Trophoblast cell (in vitro differentiated cells and primary cell): ENCODE results near the gene NSG2.
"Not testable (repeated sequence)": the region's sequence is repeated elsewhere in the genome, so short reads cannot be mapped to it uniquely, and the experiment has no call there.

Source experiments
- DNase-seq, 2 donors: peaks; one replicate each; pipeline ENCODE4 v3.0.0-alpha.2; 2016
- H2AFZ ChIP-seq: 2 replicates; pipeline ENCODE4 v1.6.1; 2013; ENCODE audit warnings: low read length, moderate library complexity, mild to moderate bottlenecking; ENCODE audit not compliant: insufficient read depth, poor library complexity
- H2AK5ac ChIP-seq: 2 replicates; pipeline ENCODE4 v1.6.1; 2013; ENCODE audit warnings: mild to moderate bottlenecking, low read length
- H2BK120ac ChIP-seq: 2 replicates; pipeline ENCODE4 v1.6.1; 2013; ENCODE audit warnings: low read length, mild to moderate bottlenecking, moderate library complexity; ENCODE audit not compliant: insufficient read depth, poor library complexity
- H2BK12ac ChIP-seq: 2 replicates; pipeline ENCODE4 v1.6.1; 2013; ENCODE audit warnings: mild to moderate bottlenecking, low read length, moderate library complexity
- H2BK5ac ChIP-seq: 2 replicates; pipeline ENCODE4 v1.6.1; 2013; ENCODE audit warnings: low read length, low read depth, moderate library complexity, mild to moderate bottlenecking; ENCODE audit not compliant: poor library complexity
- H3K14ac ChIP-seq: 2 replicates; pipeline ENCODE4 v1.6.1; 2013; ENCODE audit warnings: mild to moderate bottlenecking, low read length
- H3K18ac ChIP-seq: 2 replicates; pipeline ENCODE4 v1.6.1; 2013; ENCODE audit warnings: mild to moderate bottlenecking, low read length
- H3K23ac ChIP-seq: 2 replicates; pipeline ENCODE4 v1.6.1; 2013; ENCODE audit warnings: low read length
- H3K27ac ChIP-seq: 2 replicates; pipeline ENCODE4 v1.5.1; 2013; ENCODE audit warnings: low read depth, mild to moderate bottlenecking, inconsistent platforms, low read length, moderate library complexity
- H3K27me3 ChIP-seq: 2 replicates; pipeline ENCODE4 v1.6.1; 2013; ENCODE audit warnings: inconsistent platforms, mild to moderate bottlenecking, low read length, moderate library complexity; ENCODE audit not compliant: insufficient read depth
- H3K36me3 ChIP-seq, 2 experiments: 1 replicate in 1 of 2; 2 replicates in 1 of 2; pipeline ENCODE4 v1.6.1; 2013; ENCODE audit warnings: low read length in 2 of 2, mild to moderate bottlenecking in 2 of 2, moderate library complexity in 1 of 2; ENCODE audit not compliant: insufficient read depth in 2 of 2, control insufficient read depth in 1 of 2
- H3K4ac ChIP-seq: 2 replicates; pipeline ENCODE4 v1.6.1; 2013; ENCODE audit warnings: low read depth, mild to moderate bottlenecking, low read length, moderate library complexity
- H3K4me1 ChIP-seq, 2 experiments: 1 replicate in 1 of 2; 2 replicates in 1 of 2; pipeline ENCODE4 v1.6.1; 2013; ENCODE audit warnings: low read length in 2 of 2, mild to moderate bottlenecking in 2 of 2, moderate library complexity in 1 of 2; ENCODE audit not compliant: insufficient read depth in 2 of 2, control insufficient read depth in 1 of 2
- H3K4me2 ChIP-seq: 2 replicates; pipeline ENCODE4 v1.6.1; 2013; ENCODE audit warnings: inconsistent platforms, mild to moderate bottlenecking, low read length, moderate library complexity
- H3K4me3 ChIP-seq: 2 replicates; pipeline ENCODE4 v1.5.1; 2013; ENCODE audit warnings: mild to moderate bottlenecking, low read depth, low read length, inconsistent platforms
- H3K79me1 ChIP-seq: one replicate; pipeline ENCODE4 v1.6.1; 2013; ENCODE audit warnings: low read length
- H3K79me2 ChIP-seq: 2 replicates; pipeline ENCODE4 v1.6.1; 2013; ENCODE audit warnings: low read length, mild to moderate bottlenecking; ENCODE audit not compliant: control insufficient read depth, insufficient read depth, poor library complexity
- H3K9ac ChIP-seq: 2 replicates; pipeline ENCODE4 v1.6.1; 2013; ENCODE audit warnings: mild to moderate bottlenecking, low read length
- H3K9me3 ChIP-seq: 2 replicates; pipeline ENCODE4 v1.6.1; 2013; ENCODE audit warnings: low read depth, mild to moderate bottlenecking, control low read depth, inconsistent platforms, low read length; ENCODE audit not compliant: insufficient read depth
- H4K12ac ChIP-seq: 2 replicates; pipeline ENCODE4 v1.6.1; 2013; ENCODE audit warnings: low read depth, mild to moderate bottlenecking, low read length, moderate library complexity
- H4K8ac ChIP-seq: 2 replicates; pipeline ENCODE4 v1.6.1; 2013; ENCODE audit warnings: low read depth, mild to moderate bottlenecking, low read length, moderate library complexity
- H4K91ac ChIP-seq: one replicate; pipeline ENCODE4 v1.6.1; 2013; ENCODE audit warnings: low read depth, mild to moderate bottlenecking, low read length, moderate library complexity
- WGBS: extraction: QIAGEN DNeasy Blood & Tissue Kit; methylation state at CpG from one replicate; pipeline ENCODE4 v1.1.7; 2013; ENCODE audit warnings: missing lambda C conversion rate; ENCODE audit not compliant: insufficient read length, insufficient coverage; ENCODE audit errors: extremely low coverage; 5-methylcytosine and 5-hydroxymethylcytosine counted together

NSG2 gene

GRCh38 chr5:174020069-174020927 lies 25.2 kb upstream of the NSG2 start:
- H3K9ac ChIP-seq, H3K18ac ChIP-seq, H3K14ac ChIP-seq, H3K36me3 ChIP-seq, H3K23ac ChIP-seq, H4K12ac ChIP-seq, H3K4me2 ChIP-seq, H4K8ac ChIP-seq, H2BK12ac ChIP-seq, H3K27me3 ChIP-seq, H4K91ac ChIP-seq, H3K79me2 ChIP-seq, H3K27ac ChIP-seq, H3K4ac ChIP-seq, H2AK5ac ChIP-seq, H3K4me3 ChIP-seq, H2BK120ac ChIP-seq, H3K9me3 ChIP-seq, H2AFZ ChIP-seq, H2BK5ac ChIP-seq, H3K4me1 ChIP-seq, H3K79me1 ChIP-seq: not testable (repeated sequence)
- DNase-seq: peak; percentile 52 to 82
- WGBS: no CpG with 5 or more reads among the region's 19 CpGs

GRCh38 chr5:174020928-174021304 lies 24.6 kb upstream of the NSG2 start:
- H3K23ac ChIP-seq: no peak overlapping the region
- no peak overlapping the region for H3K14ac ChIP-seq
- peaks cover 4 to 7% of the 10 kb centered on the region in 2 experiments for H3K4me1 ChIP-seq
- H3K27ac ChIP-seq: no peak overlapping the region
- H3K4me3 ChIP-seq: no peak overlapping the region
- H3K4ac ChIP-seq: no peak overlapping the region
- no peak overlapping the region for H3K18ac ChIP-seq
- H2BK120ac ChIP-seq: no peak overlapping the region
- H4K91ac ChIP-seq: no peak overlapping the region
- H3K4me2 ChIP-seq: no peak overlapping the region
- no peak for DNase-seq
- no peaks in the 10 kb centered on the region for H3K9me3 ChIP-seq
- no peaks in the 10 kb centered on the region for H3K79me1 ChIP-seq
- H4K8ac ChIP-seq: no peak overlapping the region
- no peaks in the 10 kb centered on the region for H3K36me3 ChIP-seq
- no peaks in the 10 kb centered on the region for H3K27me3 ChIP-seq
- H4K12ac ChIP-seq: no peak overlapping the region
- no peaks in the 10 kb centered on the region for H3K79me2 ChIP-seq
- H3K9ac ChIP-seq: no peak overlapping the region
- no peak overlapping the region for H2AFZ ChIP-seq
- H2AK5ac ChIP-seq: no peak overlapping the region
- WGBS: 100% methylated on average over 3 of the region's 3 CpGs
- no peak overlapping the region for H2BK12ac ChIP-seq
- H2BK5ac ChIP-seq: no peak overlapping the region

- no peak overlapping the region for H2BK12ac ChIP-seq
- H4K91ac ChIP-seq: no peak overlapping the region
- no peaks in the 10 kb centered on the region for H3K36me3 ChIP-seq
- H3K18ac ChIP-seq: no peak overlapping the region
- H3K79me1 ChIP-seq: no peaks in the 10 kb centered on the region
- no peak overlapping the region for H2AK5ac ChIP-seq
- H3K14ac ChIP-seq: no peak overlapping the region
- no peak overlapping the region for H4K8ac ChIP-seq
- no peak overlapping the region for H2AFZ ChIP-seq
- H4K12ac ChIP-seq: no peak overlapping the region
- H2BK120ac ChIP-seq: no peak overlapping the region
- no peak overlapping the region for H2BK5ac ChIP-seq
- H3K4me2 ChIP-seq: no peak overlapping the region
- no peak overlapping the region for H3K27ac ChIP-seq
- H3K9me3 ChIP-seq: no peaks in the 10 kb centered on the region
- H3K4me3 ChIP-seq: no peak overlapping the region
- H3K27me3 ChIP-seq: no peaks in the 10 kb centered on the region
- H3K4ac ChIP-seq: no peak overlapping the region
- H3K23ac ChIP-seq: no peak overlapping the region
- H3K9ac ChIP-seq: no peak overlapping the region
- peak in 1 of 2 donors; percentile 20 for DNase-seq
- H3K4me1 ChIP-seq: peaks cover 4 to 7% of the 10 kb centered on the region in 2 experiments
- WGBS: no CpG with 5 or more reads among the region's 4 CpGs
- no peaks in the 10 kb centered on the region for H3K79me2 ChIP-seq
Measured at GRCh38 chr5:174022384-174023095, 23.0 kb upstream of the NSG2 start.

GRCh38 chr5:174030286-174030685 lies 15.2 kb upstream of the NSG2 start:
- H3K4me2 ChIP-seq: no peak overlapping the region
- no peak overlapping the region for H3K4me3 ChIP-seq
- H2BK5ac ChIP-seq: no peak overlapping the region
- no peaks in the 10 kb centered on the region for H3K36me3 ChIP-seq
- H3K9ac ChIP-seq: no peak overlapping the region
- H2BK120ac ChIP-seq: no peak overlapping the region
- H2AK5ac ChIP-seq: no peak overlapping the region
- H3K4me1 ChIP-seq: no peaks in the 10 kb centered on the region
- no peak overlapping the region for H3K4ac ChIP-seq
- no peak overlapping the region for H3K23ac ChIP-seq
- no peaks in the 10 kb centered on the region for H3K9me3 ChIP-seq
- no peaks in the 10 kb centered on the region for H3K79me2 ChIP-seq
- H3K27ac ChIP-seq: no peak overlapping the region
- no peak overlapping the region for H3K14ac ChIP-seq
- no peaks in the 10 kb centered on the region for H3K79me1 ChIP-seq
- no CpG with 5 or more reads among the region's 2 CpGs for WGBS
- H4K8ac ChIP-seq: no peak overlapping the region
- no peak overlapping the region for H2BK12ac ChIP-seq
- no peak overlapping the region for H3K18ac ChIP-seq
- no peak overlapping the region for H4K91ac ChIP-seq
- no peak overlapping the region for H2AFZ ChIP-seq
- no peak for DNase-seq
- no peaks in the 10 kb centered on the region for H3K27me3 ChIP-seq
- H4K12ac ChIP-seq: no peak overlapping the region
